SK-N-MC (cell line): ENCODE results near the gene MED13L.
"Not testable (repeated sequence)": the region's sequence is repeated elsewhere in the genome, so short reads cannot be mapped to it uniquely, and the experiment has no call there.

Experiments used
- DNase-seq: peaks from one replicate; pipeline ENCODE4 v3.0.0-alpha.2; 2011; ENCODE audit warnings: low read depth, low spot score
- H3K27ac ChIP-seq: fragments of 200-600 bp; sonication (generic); 2 replicates; pipeline ENCODE4 v1.5.1; 2016; ENCODE audit warnings: mixed run types
- H3K36me3 ChIP-seq: fragments of 200-600 bp; sonication (generic); 2 replicates; pipeline ENCODE4 v1.6.1; 2017; ENCODE audit warnings: antibody characterized with exemption, low read length, mixed read lengths; ENCODE audit not compliant: insufficient read depth
- H3K4me3 ChIP-seq: fragments of 200-600 bp; sonication (generic); 2 replicates; pipeline ENCODE4 v1.5.1; 2016
- H3K9ac ChIP-seq: fragments of 200-600 bp; sonication (generic); 2 replicates; pipeline ENCODE4 v1.8.0; 2017; ENCODE audit warnings: mixed run types, mixed read lengths; ENCODE audit not compliant: insufficient read length
- H3K9me3 ChIP-seq: fragments of 200-600 bp; sonication (generic); 2 replicates; pipeline ENCODE4 v1.6.1; 2017; ENCODE audit warnings: low read depth, mild to moderate bottlenecking, antibody characterized with exemption, low read length, moderate library complexity, mixed read lengths
- EZH2 ChIP-seq: fragments of 200-600 bp; sonication (generic); IDR thresholded peaks from one replicate; pipeline ENCODE4 v1.6.1; 2017; ENCODE audit warnings: antibody characterized with exemption
- FOXP2 ChIP-seq: optimal IDR thresholded peaks from 2 replicates; pipeline ENCODE3; 2011; ENCODE audit warnings: mild to moderate bottlenecking, moderate library complexity; ENCODE audit not compliant: insufficient read depth; ENCODE audit errors: extremely low read length, control extremely low read depth
- POLR2AphosphoS5 ChIP-seq: IDR thresholded peaks from 2 replicates; pipeline ENCODE4 v1.6.1; 2012; ENCODE audit warnings: mild to moderate bottlenecking, low read depth, low read length, borderline replicate concordance

Gene MED13L

DNA sequence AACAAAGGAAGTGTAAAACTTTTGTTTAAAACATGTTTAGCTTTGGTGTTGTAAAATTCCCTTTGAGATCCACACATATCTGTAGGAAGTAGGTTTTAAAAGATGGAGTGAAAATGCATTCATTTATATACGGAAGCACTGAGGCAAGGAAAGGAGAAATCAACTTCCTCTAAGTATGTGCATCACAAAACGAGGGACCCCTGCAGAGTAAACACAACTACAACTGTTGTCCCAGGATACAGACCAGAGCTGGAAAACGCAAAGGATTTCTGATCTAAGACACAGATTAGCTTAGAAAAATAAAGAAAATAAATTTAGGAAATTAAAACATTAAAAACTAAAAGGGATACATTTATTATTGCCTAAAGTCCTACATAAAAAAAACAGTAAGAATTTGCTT lies 297.6 kb downstream of the MED13L start:
- no peak overlapping the region for H3K4me3 ChIP-seq
- H3K36me3 ChIP-seq: peaks cover 40% of the 10 kb centered on the region
- no peak overlapping the region for H3K27ac ChIP-seq
- TF ChIP-seq FOXP2: no peak
- no peak for TF ChIP-seq EZH2
- TF ChIP-seq POLR2AphosphoS5: no peak
- DNase-seq: no peak
- no peak overlapping the region for H3K9ac ChIP-seq
- H3K9me3 ChIP-seq: no peaks in the 10 kb centered on the region

DNA sequence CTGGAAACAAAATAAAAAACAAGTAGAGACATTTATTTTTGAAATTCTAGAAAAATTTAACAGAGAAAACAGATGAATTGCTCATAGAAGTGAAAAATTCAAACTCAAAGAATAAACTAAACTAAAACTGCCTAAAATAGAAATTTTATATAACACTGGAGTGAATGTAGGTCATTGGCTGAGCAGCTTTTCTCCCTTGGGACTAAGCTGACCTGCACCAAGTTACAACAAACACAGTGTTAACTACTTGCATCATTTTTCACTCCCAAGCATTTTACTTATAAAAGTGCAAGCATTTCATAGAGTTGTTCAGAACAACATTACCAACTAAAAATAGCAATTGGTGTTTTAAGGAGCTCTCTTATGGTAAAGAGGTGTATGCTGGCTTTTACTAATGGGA lies 298.1 kb downstream of the MED13L start:
- Histone ChIP-seq H3K9ac (no peak overlapping the region), H3K9me3 (no peaks in the 10 kb centered on the region), H3K36me3 (peaks cover 41% of the 10 kb centered on the region), H3K27ac (no peak overlapping the region), H3K4me3 (no peak overlapping the region)
- TF ChIP-seq POLR2AphosphoS5 (no peak), EZH2 (no peak), FOXP2 (no peak)
- no peak for DNase-seq

DNA sequence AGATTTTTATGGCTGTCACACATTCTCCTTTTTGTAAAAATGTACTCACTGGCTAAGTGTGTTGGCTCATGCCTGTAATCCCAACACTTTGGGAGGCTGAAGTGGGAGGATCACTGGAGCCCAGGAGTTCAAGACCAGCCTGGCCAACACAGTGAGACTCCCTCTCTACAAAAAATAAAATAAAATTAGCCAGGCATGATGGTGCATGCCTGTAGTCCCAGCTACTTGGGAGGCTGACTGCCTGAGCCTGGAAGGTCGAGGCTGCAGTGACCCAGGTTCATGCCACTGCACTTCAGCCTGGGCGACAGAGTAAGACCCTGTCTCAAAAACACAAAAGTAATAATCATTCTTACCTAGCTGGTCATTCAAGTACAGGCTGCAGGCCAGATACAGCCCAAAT lies 300.7 kb downstream of the MED13L start:
- H3K27ac ChIP-seq, DNase-seq, H3K9me3 ChIP-seq, H3K4me3 ChIP-seq, H3K9ac ChIP-seq: not testable (repeated sequence)
- H3K36me3 ChIP-seq: peaks cover 37% of the 10 kb centered on the region

DNA sequence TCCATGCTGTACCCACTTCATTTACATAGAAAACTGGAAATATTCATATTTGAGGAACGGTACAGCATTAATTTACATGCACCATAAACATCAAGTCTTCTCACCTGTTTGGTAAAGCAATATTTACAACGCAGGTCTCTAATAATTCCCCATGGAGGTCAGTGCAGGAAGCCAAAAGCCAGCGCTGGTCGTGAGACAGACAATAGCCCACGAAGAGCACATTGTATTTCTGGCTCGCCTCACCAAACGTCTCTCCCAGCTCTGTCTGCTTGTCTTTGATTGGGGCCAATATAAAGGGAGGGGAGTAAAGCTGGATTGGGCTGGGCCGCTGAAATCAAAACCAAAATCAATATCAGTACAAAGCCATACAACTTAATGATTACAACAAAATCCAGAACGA lies 302.1 kb downstream of the MED13L start:
- no peak overlapping the region for H3K9ac ChIP-seq
- TF ChIP-seq POLR2AphosphoS5 (no peak), EZH2 (no peak), FOXP2 (no peak)
- no peak for DNase-seq
- H3K27ac ChIP-seq: no peak overlapping the region
- peaks cover 43% of the 10 kb centered on the region for H3K36me3 ChIP-seq
- no peak overlapping the region for H3K4me3 ChIP-seq
- no peaks in the 10 kb centered on the region for H3K9me3 ChIP-seq

DNA sequence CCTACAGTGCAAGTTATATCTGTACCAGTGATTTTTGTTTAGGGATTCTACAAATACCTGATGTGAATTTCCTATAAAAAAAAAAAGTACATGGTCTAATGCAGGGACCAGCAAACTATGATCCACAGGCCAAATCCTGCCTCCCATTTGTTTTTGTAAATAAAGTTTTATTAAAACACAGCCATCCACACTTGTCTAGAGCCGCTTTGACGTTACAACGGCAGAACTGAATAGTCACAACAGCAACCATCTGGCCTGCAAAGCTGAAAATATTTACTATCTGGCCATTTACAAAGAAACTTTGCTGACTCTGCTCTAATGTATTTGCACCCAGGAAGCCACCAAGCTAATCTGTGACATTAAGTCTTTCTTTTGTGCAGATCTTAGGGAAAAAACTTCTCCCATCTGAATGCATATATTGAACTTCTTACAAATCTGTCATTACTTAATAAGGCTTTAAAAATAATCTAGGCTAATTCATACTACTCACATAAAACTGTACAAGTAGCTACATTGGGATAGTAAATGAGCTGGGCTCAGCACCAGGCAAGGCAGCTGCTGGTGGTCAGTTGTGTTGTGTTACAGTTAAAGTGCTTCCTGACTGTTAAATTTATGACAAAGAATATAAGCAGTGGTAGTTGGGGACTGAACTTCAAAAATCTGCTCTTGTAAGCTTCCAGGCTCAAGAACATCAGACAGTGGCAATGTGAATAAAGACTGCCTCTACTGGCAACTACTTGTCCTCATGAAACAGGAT lies 303.3 kb downstream of the MED13L start:
- H3K27ac ChIP-seq: peak overlapping the region; percentile 72
- DNase-seq: no peak
- H3K9ac ChIP-seq: no peak overlapping the region
- peaks cover 47% of the 10 kb centered on the region for H3K36me3 ChIP-seq
- TF ChIP-seq POLR2AphosphoS5 (no peak), EZH2 (no peak), FOXP2 (no peak)
- no peaks in the 10 kb centered on the region for H3K9me3 ChIP-seq
- H3K4me3 ChIP-seq: no peak overlapping the region

DNA sequence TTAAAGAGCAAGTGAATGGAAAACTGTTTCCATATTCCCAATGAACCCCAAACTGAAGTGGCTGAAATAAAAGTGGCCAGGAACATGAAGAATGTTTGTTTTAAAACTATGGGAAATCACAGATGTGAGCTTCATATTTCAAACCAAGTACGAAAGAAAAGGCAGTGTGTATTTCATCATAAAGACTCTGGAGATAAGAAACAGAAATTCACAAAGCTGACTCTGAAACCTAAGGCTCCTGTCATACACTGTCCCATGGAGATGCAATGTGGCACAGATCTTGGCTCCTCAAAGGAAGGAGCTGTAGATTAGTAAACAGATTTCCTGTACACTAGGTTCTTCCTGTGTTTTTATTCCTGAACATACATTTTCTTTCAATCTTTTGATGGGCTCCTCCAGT lies 304.4 kb downstream of the MED13L start:
- H3K9ac ChIP-seq: no peak overlapping the region
- TF ChIP-seq FOXP2 (no peak), EZH2 (no peak), POLR2AphosphoS5 (no peak)
- H3K27ac ChIP-seq: no peak overlapping the region
- H3K9me3 ChIP-seq: no peaks in the 10 kb centered on the region
- H3K36me3 ChIP-seq: peaks cover 53% of the 10 kb centered on the region
- DNase-seq: no peak
- H3K4me3 ChIP-seq: no peak overlapping the region

DNA sequence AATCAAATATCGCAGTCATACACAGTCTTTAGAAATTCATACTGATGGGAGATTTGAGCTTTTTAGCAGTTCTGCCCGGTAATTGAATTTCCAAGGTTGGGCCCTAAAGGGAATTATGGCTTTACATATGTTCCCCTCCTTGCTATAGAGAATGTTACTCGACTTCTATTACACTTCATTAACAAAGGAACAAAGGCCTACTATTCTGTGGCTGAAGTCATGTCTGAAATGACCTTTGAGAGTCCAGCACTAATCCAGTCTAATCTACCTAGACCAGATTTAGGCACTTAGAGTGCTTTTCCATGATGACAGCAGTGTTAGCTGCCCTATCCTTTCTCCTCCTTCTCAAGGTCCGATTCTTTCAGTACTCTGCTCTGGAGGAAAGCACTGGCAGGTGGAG lies 305.3 kb downstream of the MED13L start:
- H3K36me3 ChIP-seq: peaks cover 55% of the 10 kb centered on the region
- H3K27ac ChIP-seq: no peak overlapping the region

DNA sequence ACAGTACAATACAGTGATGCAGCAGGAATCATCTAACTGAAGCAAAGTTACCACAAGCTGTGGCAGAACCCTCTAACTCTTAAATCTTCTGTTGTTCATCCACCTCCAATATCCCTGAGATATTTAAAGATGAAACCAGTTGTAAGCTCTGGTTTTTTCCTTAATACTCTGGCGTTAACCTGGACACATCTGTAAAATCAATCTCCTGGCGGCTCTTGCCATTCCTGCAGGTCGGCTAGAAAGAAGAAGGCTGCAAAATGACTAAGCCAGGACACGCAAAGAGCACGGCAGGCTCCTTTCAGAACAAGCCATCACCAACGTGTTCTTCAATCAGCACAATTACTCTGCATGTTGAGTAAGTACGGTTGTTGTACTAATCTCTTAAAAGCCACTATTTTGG lies 309.3 kb downstream of the MED13L start:
- no peak overlapping the region for H3K27ac ChIP-seq
- peaks cover 67% of the 10 kb centered on the region for H3K36me3 ChIP-seq
- no peak overlapping the region for H3K4me3 ChIP-seq
- no peaks in the 10 kb centered on the region for H3K9me3 ChIP-seq
- TF ChIP-seq FOXP2 (no peak), EZH2 (no peak), POLR2AphosphoS5 (no peak)
- H3K9ac ChIP-seq: no peak overlapping the region
- DNase-seq: no peak

More for the DNA sequence above, 305.3 kb downstream of the MED13L start:
- TF ChIP-seq FOXP2: no peak
- no peak for TF ChIP-seq POLR2AphosphoS5
- no peak for TF ChIP-seq EZH2
- H3K9me3 ChIP-seq: no peaks in the 10 kb centered on the region
- DNase-seq: no peak
- no peak overlapping the region for H3K4me3 ChIP-seq
- no peak overlapping the region for H3K9ac ChIP-seq

DNA sequence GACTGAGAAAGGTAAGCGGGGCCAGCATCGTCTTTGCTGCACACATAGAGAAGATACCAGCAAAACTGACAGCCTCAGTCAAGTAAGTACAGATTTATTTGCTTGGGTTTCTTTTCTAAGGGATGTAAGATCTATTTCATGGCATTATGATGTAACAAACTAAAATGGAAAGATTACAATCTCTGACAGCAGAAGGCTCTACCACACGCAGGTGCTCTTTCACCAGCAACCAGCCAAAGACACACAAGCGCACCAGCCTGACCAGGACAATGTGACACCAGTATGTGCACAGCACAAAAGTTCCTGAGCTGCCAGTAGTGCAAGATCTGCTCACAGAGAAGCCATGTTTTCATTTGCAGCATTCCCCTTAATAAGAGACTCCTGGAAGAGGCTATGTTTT lies 311.1 kb downstream of the MED13L start:
- no peak overlapping the region for H3K9ac ChIP-seq
- no peak for DNase-seq
- no peaks in the 10 kb centered on the region for H3K9me3 ChIP-seq
- H3K4me3 ChIP-seq: no peak overlapping the region
- H3K36me3 ChIP-seq: peaks cover 61% of the 10 kb centered on the region
- no peak for TF ChIP-seq POLR2AphosphoS5
- no peak overlapping the region for H3K27ac ChIP-seq
